ENCODE measurements around the gene TET3. TPM values are rescaled to one million over a fixed set of nuclear protein-coding genes. Genes with fewer than 3 reads are reported as not detected.

Gene TET3
- total RNA-seq, 2 experiments from 2014 or later = 22.2 to 24.1 TPM

DNA sequence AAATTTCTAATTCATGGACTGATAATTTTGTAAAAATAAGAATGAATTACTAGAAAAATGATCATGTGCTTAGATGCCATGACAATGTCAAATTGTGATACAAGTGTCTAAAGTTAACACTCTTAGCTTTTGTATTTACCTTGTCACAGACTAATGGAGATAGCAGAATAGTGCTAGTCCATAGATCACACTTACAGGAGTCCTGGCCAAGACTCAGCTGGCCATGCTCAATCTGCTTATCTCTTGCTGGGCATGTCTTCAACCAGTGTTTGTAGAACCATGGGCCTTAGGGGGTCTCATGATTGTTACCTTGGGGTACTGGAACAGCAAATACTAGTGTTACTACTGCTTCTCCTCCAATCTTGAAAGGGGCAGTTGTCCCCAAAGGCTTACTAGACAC is 44.0 kb downstream of the TET3 start:
- TF ChIP-seq, protein P1, sequence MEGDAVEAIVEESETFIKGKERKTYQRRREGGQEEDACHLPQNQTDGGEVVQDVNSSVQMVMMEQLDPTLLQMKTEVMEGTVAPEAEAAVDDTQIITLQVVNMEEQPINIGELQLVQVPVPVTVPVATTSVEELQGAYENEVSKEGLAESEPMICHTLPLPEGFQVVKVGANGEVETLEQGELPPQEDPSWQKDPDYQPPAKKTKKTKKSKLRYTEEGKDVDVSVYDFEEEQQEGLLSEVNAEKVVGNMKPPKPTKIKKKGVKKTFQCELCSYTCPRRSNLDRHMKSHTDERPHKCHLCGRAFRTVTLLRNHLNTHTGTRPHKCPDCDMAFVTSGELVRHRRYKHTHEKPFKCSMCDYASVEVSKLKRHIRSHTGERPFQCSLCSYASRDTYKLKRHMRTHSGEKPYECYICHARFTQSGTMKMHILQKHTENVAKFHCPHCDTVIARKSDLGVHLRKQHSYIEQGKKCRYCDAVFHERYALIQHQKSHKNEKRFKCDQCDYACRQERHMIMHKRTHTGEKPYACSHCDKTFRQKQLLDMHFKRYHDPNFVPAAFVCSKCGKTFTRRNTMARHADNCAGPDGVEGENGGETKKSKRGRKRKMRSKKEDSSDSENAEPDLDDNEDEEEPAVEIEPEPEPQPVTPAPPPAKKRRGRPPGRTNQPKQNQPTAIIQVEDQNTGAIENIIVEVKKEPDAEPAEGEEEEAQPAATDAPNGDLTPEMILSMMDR (IDR thresholded peaks at IDR 0.05) = no peak
- peaks cover 86% of the 10 kb centered on the region for H3K4me1 Mint-ChIP-seq (ENCODE audit: low read depth)
- no peak overlapping the region for H3K4me3 Mint-ChIP-seq
- intact Hi-C loops (cut with DNase I, micrococcal nuclease) = no loop called here
- no peaks in the 10 kb centered on the region for H3K27me3 Mint-ChIP-seq
- H3K9me3 ChIP-seq (ENCODE audit: control insufficient read depth in 1 of 2, insufficient read depth in 1 of 2, low read length in 2 of 2) = no peaks in the 10 kb centered on the region
- no peak overlapping the region for H3K4me3 ChIP-seq (ENCODE audit: low read length)
- no peak for ATAC-seq (ENCODE audit: poor library complexity)
- H3K27ac Mint-ChIP-seq = peak overlapping the region; percentile 51
- no peaks in the 10 kb centered on the region for H3K36me3 ChIP-seq (ENCODE audit: insufficient read depth, low read length)
- H3K36me3 Mint-ChIP-seq (ENCODE audit: low read depth) = peaks cover 9% of the 10 kb centered on the region
- CTCF ChIA-PET = no interaction called here
- H3K27ac ChIP-seq (ENCODE audit: low read depth in 1 of 2, low read length in 2 of 2) = no peak overlapping the region
- no peaks in the 10 kb centered on the region for H3K27me3 ChIP-seq (ENCODE audit: control insufficient read depth in 1 of 2, insufficient read depth in 2 of 2, low read length in 2 of 2)
- DNase-seq = no peak
- H3K4me1 ChIP-seq (ENCODE audit: insufficient read depth, low read length) = peaks cover 52% of the 10 kb centered on the region
- POLR2A ChIA-PET = no interaction called here
- no peaks in the 10 kb centered on the region for H3K9me3 Mint-ChIP-seq

DNA sequence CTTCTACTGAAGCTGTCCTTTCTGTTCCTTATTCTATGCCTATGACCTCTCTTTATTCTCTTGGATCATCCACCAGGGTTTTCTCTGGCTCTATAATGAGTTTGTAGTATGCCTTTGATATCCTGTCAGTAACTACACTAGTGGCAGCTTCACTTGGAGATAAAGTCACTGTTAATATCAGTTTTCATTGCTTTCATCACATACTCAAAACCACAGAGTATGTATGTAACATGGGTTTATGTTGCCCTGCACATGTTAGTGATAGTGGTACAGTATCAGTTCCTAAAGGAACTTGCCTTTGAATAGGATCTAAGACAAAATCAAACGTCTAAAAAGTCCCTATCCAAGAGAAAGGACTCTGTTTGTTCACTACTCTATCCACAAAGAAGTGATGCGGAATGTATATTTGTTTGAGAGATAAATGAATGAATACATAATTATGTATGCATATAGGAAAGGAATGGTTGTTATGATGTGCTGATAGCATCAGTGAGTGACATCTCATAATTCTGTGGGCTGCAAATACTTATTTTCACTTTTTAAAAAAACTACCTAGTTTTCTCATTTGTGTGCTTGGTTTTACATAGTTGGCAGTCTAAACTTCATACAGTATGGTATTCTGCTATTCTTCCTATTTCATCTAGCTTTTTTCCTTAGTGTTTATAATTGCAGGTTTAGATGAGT is 45.1 kb downstream of the TET3 start:
- H3K36me3 Mint-ChIP-seq (ENCODE audit: low read depth) = peaks cover 9% of the 10 kb centered on the region
- CTCF ChIA-PET = interaction anchor here (1.1 kb wide), 1 partner anchor 21 kb away, joined by 3 read pairs; no protein-coding TSS in a partner anchor
- peaks cover 45% of the 10 kb centered on the region for H3K4me1 ChIP-seq (ENCODE audit: insufficient read depth, low read length)
- peak overlapping the region; percentile 79 for H3K27ac Mint-ChIP-seq
- no peaks in the 10 kb centered on the region for H3K9me3 Mint-ChIP-seq
- H3K4me1 Mint-ChIP-seq (ENCODE audit: low read depth) = peaks cover 83% of the 10 kb centered on the region
- no peaks in the 10 kb centered on the region for H3K36me3 ChIP-seq (ENCODE audit: insufficient read depth, low read length)
- no peak overlapping the region for H3K4me3 ChIP-seq (ENCODE audit: low read length)
- POLR2A ChIA-PET = interaction anchor here (1.4 kb wide), 1 partner anchor 27 kb away, joined by 3 read pairs; no protein-coding TSS in a partner anchor
- H3K9me3 ChIP-seq (ENCODE audit: control insufficient read depth in 1 of 2, insufficient read depth in 1 of 2, low read length in 2 of 2) = no peaks in the 10 kb centered on the region
- intact Hi-C loops (cut with DNase I, micrococcal nuclease) = loop anchor here in 1 of 2 experiments (5.0 kb wide), 1 partner anchor 43 kb away; no protein-coding TSS in a partner anchor
- TF ChIP-seq, protein P1 (IDR thresholded peaks at IDR 0.05) = no peak
- no peak overlapping the region for H3K27ac ChIP-seq (ENCODE audit: low read depth in 1 of 2, low read length in 2 of 2)
- DNase-seq (no peak), ATAC-seq (ENCODE audit: poor library complexity) (no peak)
- H3K4me3 Mint-ChIP-seq = peak overlapping the region; percentile 8
- no peaks in the 10 kb centered on the region for H3K27me3 Mint-ChIP-seq
- H3K27me3 ChIP-seq (ENCODE audit: control insufficient read depth in 1 of 2, insufficient read depth in 2 of 2, low read length in 2 of 2) = no peaks in the 10 kb centered on the region

GRCh38 chr2:74031221-74031620 is 46.5 kb downstream of the TET3 start:
- Histone ChIP-seq H3K4me1 (ENCODE audit: insufficient read depth, low read length) (peaks cover 40% of the 10 kb centered on the region), H3K27ac (ENCODE audit: low read depth in 1 of 2, low read length in 2 of 2) (peak overlapping the region in 1 of 2 donors; percentile 15), H3K4me3 (ENCODE audit: low read length) (no peak overlapping the region), H3K9me3 (ENCODE audit: control insufficient read depth in 1 of 2, insufficient read depth in 1 of 2, low read length in 2 of 2) (no peaks in the 10 kb centered on the region), H3K27me3 (ENCODE audit: control insufficient read depth in 1 of 2, insufficient read depth in 2 of 2, low read length in 2 of 2) (no peaks in the 10 kb centered on the region), H3K36me3 (ENCODE audit: insufficient read depth, low read length) (no peaks in the 10 kb centered on the region)
- Mint-ChIP-seq H3K27me3 (no peaks in the 10 kb centered on the region), H3K4me3 (peak overlapping the region; percentile 77), H3K36me3 (ENCODE audit: low read depth) (peaks cover 9% of the 10 kb centered on the region), H3K27ac (peak overlapping the region; percentile 79), H3K9me3 (no peaks in the 10 kb centered on the region), H3K4me1 (ENCODE audit: low read depth) (peaks cover 81% of the 10 kb centered on the region)
- TF ChIP-seq, protein P1 (IDR thresholded peaks at IDR 0.05) = no peak
- no peak for DNase-seq
- ChIA-PET POLR2A (interaction anchor here (1.4 to 3.4 kb wide), 4 partner anchors 10 to 61 kb away, joined by 3 to 16 read pairs (median 10); no protein-coding TSS in a partner anchor), CTCF (no interaction called here)
- intact Hi-C loops (cut with DNase I, micrococcal nuclease) = loop anchor here in 1 of 2 experiments (5.0 kb wide), 1 partner anchor 44 kb away; no protein-coding TSS in a partner anchor
- no peak for ATAC-seq (ENCODE audit: poor library complexity)

All from CD4-positive, alpha-beta T cell (primary cell).